Epithelial cell of proximal tubule (primary cell): Measurements from ENCODE around the gene AR. TPM values are rescaled to one million over a fixed set of nuclear protein-coding genes. Genes with fewer than 3 reads are reported as not detected.

ENCODE experiments used
- DNase-seq: peaks from one replicate; pipeline ENCODE4 v3.0.0-alpha.2; 2011; ENCODE audit warnings: low read depth
- H3K4me3 ChIP-seq: 2 replicates; pipeline ENCODE4 v1.5.1; 2011; ENCODE audit warnings: low read depth, mild to moderate bottlenecking, low read length
- CTCF ChIP-seq: conservative IDR thresholded peaks from 2 replicates; pipeline ENCODE4 v1.5.1; 2012; ENCODE audit warnings: low read depth, mild to moderate bottlenecking, low read length
- total RNA-seq: library from RNA; depleted of rRNA; stranded (reverse); fragments of >200 nt; gene quantifications from 2 replicates; pipeline ENCODE4 v1.2.3, GENCODE V29; 2015

Gene AR
- total RNA-seq, 1 donor from 2014 or later: 0.40 TPM

GRCh38 chrX:67718926-67719325, 175.1 kb downstream of the AR start:
- no peak for DNase-seq

GRCh38 chrX:67720344-67720743, 176.5 kb downstream of the AR start:
- no peak overlapping the region for H3K4me3 ChIP-seq
- peak; percentile 16 for DNase-seq
- no peak for TF ChIP-seq CTCF

More at GRCh38 chrX:67718926-67719325, 175.1 kb downstream of the AR start:
- no peak for TF ChIP-seq CTCF
- no peak overlapping the region for H3K4me3 ChIP-seq

- no peak overlapping the region for H3K4me3 ChIP-seq
- TF ChIP-seq CTCF: no peak
Observed at GRCh38 chrX:67721321-67721720, 177.5 kb downstream of the AR start.

GRCh38 chrX:67723580-67724351, 179.9 kb downstream of the AR start:
- H3K4me3 ChIP-seq: no peak overlapping the region
- no peak for DNase-seq
- TF ChIP-seq CTCF: no peak

More at GRCh38 chrX:67721321-67721720, 177.5 kb downstream of the AR start:
- DNase-seq: no peak

GRCh38 chrX:67724359-67725110, 180.7 kb downstream of the AR start:
- peak; percentile 20 for TF ChIP-seq CTCF
- H3K4me3 ChIP-seq: no peak overlapping the region
- DNase-seq: no peak

GRCh38 chrX:67725471-67725870, 181.7 kb downstream of the AR start:
- no peak overlapping the region for H3K4me3 ChIP-seq
- no peak for TF ChIP-seq CTCF
- no peak for DNase-seq
